Aorta (tissue), 5 donors: ENCODE data around the gene TMEM101. TPM values are rescaled to one million over a fixed set of nuclear protein-coding genes. Genes with fewer than 3 reads are reported as not detected.
A peak's percentile ranks its signal among the peaks of the same experiment; 100 is the strongest.
"Not testable (repeated sequence)": the region's sequence is repeated elsewhere in the genome, so short reads cannot be mapped to it uniquely, and the experiment has no call there.

ENCODE experiments used
- ATAC-seq: fragments of 200-7000 bp; cut with Tn5 transposase; one replicate; pipeline ENCODE4 v1.9.1; 2022; ENCODE audit warnings: moderate library complexity; ENCODE audit not compliant: low FRiP score
- DNase-seq, 2 donors: peaks; one replicate each; pipeline ENCODE4 v3.0.0-alpha.2; 2020
- H3K27ac ChIP-seq, 2 donors: one replicate each; pipeline ENCODE4 v1.5.1; 2013; ENCODE audit warnings: low read length in 2 of 2, mild to moderate bottlenecking in 2 of 2, moderate library complexity in 2 of 2, control low read depth in 1 of 2, inconsistent platforms in 1 of 2, low read depth in 1 of 2
- H3K27me3 ChIP-seq, 2 donors: one replicate each; pipeline ENCODE4 v1.6.1; 2013; ENCODE audit warnings: control low read depth in 1 of 2, low read length in 1 of 2, mild to moderate bottlenecking in 1 of 2, moderate library complexity in 1 of 2; ENCODE audit not compliant: insufficient read depth in 2 of 2, control insufficient read depth in 1 of 2
- H3K36me3 ChIP-seq, 2 donors: one replicate each; pipeline ENCODE4 v1.6.1; 2013; ENCODE audit warnings: control low read depth in 1 of 2, low read length in 1 of 2, mild to moderate bottlenecking in 1 of 2; ENCODE audit not compliant: insufficient read depth in 2 of 2, control insufficient read depth in 1 of 2
- H3K4me1 ChIP-seq, 2 donors: one replicate each; pipeline ENCODE4 v1.6.1; 2013; ENCODE audit warnings: low read length in 2 of 2, control low read depth in 1 of 2, mild to moderate bottlenecking in 1 of 2, moderate library complexity in 1 of 2; ENCODE audit not compliant: insufficient read depth in 2 of 2, control insufficient read depth in 1 of 2
- H3K4me3 ChIP-seq, 2 donors: one replicate each; pipeline ENCODE4 v1.5.1; 2013; ENCODE audit warnings: low read length in 2 of 2, control low read depth in 1 of 2, mild to moderate bottlenecking in 1 of 2
- H3K9me3 ChIP-seq: one replicate; pipeline ENCODE4 v1.6.1; 2013; ENCODE audit warnings: mild to moderate bottlenecking, low read length; ENCODE audit not compliant: control insufficient read depth
- WGBS, 2 donors: extraction: QIAGEN DNeasy Blood & Tissue Kit; methylation state at CpG; one replicate each; pipeline ENCODE4 v1.1.7; 2013; 5-methylcytosine and 5-hydroxymethylcytosine counted together
- intact Hi-C, 2 donors: fragments of 100-400 bp; cut with DNase I; formaldehyde crosslinking; loops; one replicate each; pipeline versions ENCODE4 v1.14.2 to v1.15.0; 2022
- polyA plus RNA-seq, 2 donors: library from polyadenylated mRNA; stranded (reverse); fragments of 200-250 nt; gene quantifications; one replicate each; pipeline ENCODE4 v1.2.3, GENCODE V29; 2013
- total RNA-seq, 2 donors: library from RNA; stranded (reverse); fragmentation: NEBNext Ultra II Directional; extraction: Animal tissue kit (Norgen Biotek cat#: 25700); gene quantifications; one replicate each; pipeline ENCODE4 v1.2.1, GENCODE V29; 2021
- donor health status: healthy with polysubstance abuse.
- donor health status: Bipolar disorder and iron deficiency.
- donor health status: DM: no; HTN: no; CAD: no.
- donor health status: DM: no; HTN: no; CAD: no.
- donor health status: DM: yes; HTN: yes; CAD: no.

TMEM101 gene
- total and polyA plus RNA-seq, 4 donors: 15.2 to 25.0 (median 19.1) TPM

GRCh38 chr17:43999024-43999423 lies 15.7 kb downstream of the TMEM101 start:
- intact Hi-C loops: loop anchor here in 1 of 2 donors (10.0 kb wide), 1 partner anchor 124 kb away; no protein-coding TSS in a partner anchor

GRCh38 chr17:43998552-43998951 lies 16.2 kb downstream of the TMEM101 start:
- Histone ChIP-seq H3K4me3 (no peak overlapping the region), H3K27ac (no peak overlapping the region), H3K4me1 (no peaks in the 10 kb centered on the region), H3K9me3 (no peaks in the 10 kb centered on the region), H3K36me3 (no peaks in the 10 kb centered on the region), H3K27me3 (peaks cover 0 to 2% of the 10 kb centered on the region in 2 donors)
- DNase-seq (no peak), ATAC-seq (no peak)
- WGBS, 2 donors: 73 to 74% methylated on average over 3 of the region's 3 CpGs
- intact Hi-C loops: loop anchor here in 1 of 2 donors (10.0 kb wide), 1 partner anchor 124 kb away; no protein-coding TSS in a partner anchor

More at GRCh38 chr17:43999024-43999423, 15.7 kb downstream of the TMEM101 start:
- peaks cover 0 to 2% of the 10 kb centered on the region in 2 donors for H3K27me3 ChIP-seq
- no peaks in the 10 kb centered on the region for H3K36me3 ChIP-seq
- no peak overlapping the region for H3K4me3 ChIP-seq
- H3K27ac ChIP-seq: no peak overlapping the region
- no peaks in the 10 kb centered on the region for H3K9me3 ChIP-seq
- DNase-seq (no peak), ATAC-seq (no peak)
- WGBS, 2 donors: 79 to 90% methylated on average over 4 of the region's 4 CpGs
- no peaks in the 10 kb centered on the region for H3K4me1 ChIP-seq

- 88% methylated on average over 5 of the region's 5 CpGs for WGBS, 2 donors
- not testable (repeated sequence) for ATAC-seq, DNase-seq, H3K27ac ChIP-seq, H3K9me3 ChIP-seq, H3K27me3 ChIP-seq, H3K36me3 ChIP-seq, H3K4me1 ChIP-seq, H3K4me3 ChIP-seq
- intact Hi-C loops: loop anchor here in 1 of 2 donors (10.0 kb wide), 1 partner anchor 122 kb away; no protein-coding TSS in a partner anchor
These were observed 17.6 kb downstream of the TMEM101 start for GRCh38 chr17:43997180-43997579.

GRCh38 chr17:43995150-43995471 lies 19.7 kb downstream of the TMEM101 start:
- intact Hi-C loops: loop anchor here (2.0 to 10.0 kb wide), 2 partner anchors 50 to 120 kb away; no protein-coding TSS in a partner anchor
- H3K4me3 ChIP-seq: no peak overlapping the region

GRCh38 chr17:43994272-43995149 lies 20.3 kb downstream of the TMEM101 start:
- no peaks in the 10 kb centered on the region for H3K9me3 ChIP-seq
- intact Hi-C loops: loop anchor here (2.0 to 10.0 kb wide), 2 partner anchors 50 to 120 kb away; no protein-coding TSS in a partner anchor
- no peaks in the 10 kb centered on the region for H3K4me1 ChIP-seq
- WGBS, 2 donors: 4 to 5% methylated on average over 51 to 52 of the region's 52 CpGs
- H3K27me3 ChIP-seq: no peaks in the 10 kb centered on the region
- no peak overlapping the region for H3K4me3 ChIP-seq
- DNase-seq (peak; percentile 70 to 88), ATAC-seq (peak; percentile 75)
- no peak overlapping the region for H3K27ac ChIP-seq
- H3K36me3 ChIP-seq: no peaks in the 10 kb centered on the region

More at GRCh38 chr17:43995150-43995471, 19.7 kb downstream of the TMEM101 start:
- no peaks in the 10 kb centered on the region for H3K9me3 ChIP-seq
- no peak overlapping the region for H3K27ac ChIP-seq
- no peak for DNase-seq
- H3K36me3 ChIP-seq: no peaks in the 10 kb centered on the region
- H3K27me3 ChIP-seq: no peaks in the 10 kb centered on the region
- no peaks in the 10 kb centered on the region for H3K4me1 ChIP-seq
- WGBS, 2 donors: 20 to 28% methylated on average over 12 of the region's 12 CpGs
- no peak for ATAC-seq

- ATAC-seq (no peak), DNase-seq (no peak)
- no peak overlapping the region for H3K4me3 ChIP-seq
- WGBS, 2 donors: 94 to 97% methylated on average over 14 of the region's 14 CpGs
- H3K4me1 ChIP-seq: no peaks in the 10 kb centered on the region
- H3K27ac ChIP-seq: no peak overlapping the region
- H3K36me3 ChIP-seq: no peaks in the 10 kb centered on the region
- intact Hi-C loops: loop anchor here in 1 of 2 donors (10.0 kb wide), 1 partner anchor 118 kb away; no protein-coding TSS in a partner anchor
- H3K27me3 ChIP-seq: no peaks in the 10 kb centered on the region
- no peaks in the 10 kb centered on the region for H3K9me3 ChIP-seq
These were observed 22.1 kb downstream of the TMEM101 start for GRCh38 chr17:43992641-43993040.

GRCh38 chr17:43988301-43988700 lies 26.5 kb downstream of the TMEM101 start:
- H3K27me3 ChIP-seq: no peaks in the 10 kb centered on the region
- H3K4me1 ChIP-seq: no peaks in the 10 kb centered on the region
- ATAC-seq: no peak
- no peak overlapping the region for H3K27ac ChIP-seq
- H3K9me3 ChIP-seq: no peaks in the 10 kb centered on the region
- H3K36me3 ChIP-seq: no peaks in the 10 kb centered on the region
- DNase-seq: no peak
- WGBS, 2 donors: 79 to 85% methylated on average over 9 of the region's 9 CpGs
- intact Hi-C loops: no loop called here
- no peak overlapping the region for H3K4me3 ChIP-seq

GRCh38 chr17:43987131-43988021 lies 27.4 kb downstream of the TMEM101 start:
- H3K9me3 ChIP-seq: no peaks in the 10 kb centered on the region
- no peaks in the 10 kb centered on the region for H3K27me3 ChIP-seq
- WGBS, 2 donors: 56 to 65% methylated on average over 12 of the region's 12 CpGs
- ATAC-seq (no peak), DNase-seq (no peak)
- H3K4me1 ChIP-seq: no peaks in the 10 kb centered on the region
- H3K36me3 ChIP-seq: no peaks in the 10 kb centered on the region
- no peak overlapping the region for H3K4me3 ChIP-seq
- intact Hi-C loops: no loop called here
- H3K27ac ChIP-seq: no peak overlapping the region
